ENCODE measurements around the gene EME2. TPM values are rescaled to one million over a fixed set of nuclear protein-coding genes. Genes with fewer than 3 reads are reported as not detected.

EME2 gene
- total and polyA plus RNA-seq, 2 donors (not counting 1 experiment from before 2014, with no cell fraction given): 2.2 to 8.3 TPM

DNA sequence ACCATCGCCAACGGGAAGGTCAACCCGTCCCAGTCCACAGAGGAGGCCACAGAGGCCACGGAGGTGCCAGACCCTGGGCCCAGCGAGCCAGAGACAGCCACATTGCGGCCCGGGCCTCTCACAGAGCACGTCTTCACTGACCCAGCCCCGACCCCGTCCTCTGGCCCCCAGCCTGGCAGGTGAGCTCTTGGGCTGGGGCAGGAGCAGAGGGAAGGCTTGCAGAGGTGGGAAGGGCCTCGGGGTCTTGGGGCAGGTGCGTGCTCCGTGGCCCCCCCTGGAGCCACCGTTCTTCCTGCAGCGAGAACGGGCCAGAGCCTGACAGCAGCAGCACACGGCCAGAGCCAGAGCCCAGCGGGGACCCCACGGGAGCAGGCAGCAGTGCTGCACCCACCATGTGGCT is 6.4 kb upstream of the EME2 start:
- peaks cover 52% of the 10 kb centered on the region for H3K36me3 ChIP-seq (ENCODE audit: control insufficient read depth, insufficient read depth, low read length)
- TF ChIP-seq, protein P1, sequence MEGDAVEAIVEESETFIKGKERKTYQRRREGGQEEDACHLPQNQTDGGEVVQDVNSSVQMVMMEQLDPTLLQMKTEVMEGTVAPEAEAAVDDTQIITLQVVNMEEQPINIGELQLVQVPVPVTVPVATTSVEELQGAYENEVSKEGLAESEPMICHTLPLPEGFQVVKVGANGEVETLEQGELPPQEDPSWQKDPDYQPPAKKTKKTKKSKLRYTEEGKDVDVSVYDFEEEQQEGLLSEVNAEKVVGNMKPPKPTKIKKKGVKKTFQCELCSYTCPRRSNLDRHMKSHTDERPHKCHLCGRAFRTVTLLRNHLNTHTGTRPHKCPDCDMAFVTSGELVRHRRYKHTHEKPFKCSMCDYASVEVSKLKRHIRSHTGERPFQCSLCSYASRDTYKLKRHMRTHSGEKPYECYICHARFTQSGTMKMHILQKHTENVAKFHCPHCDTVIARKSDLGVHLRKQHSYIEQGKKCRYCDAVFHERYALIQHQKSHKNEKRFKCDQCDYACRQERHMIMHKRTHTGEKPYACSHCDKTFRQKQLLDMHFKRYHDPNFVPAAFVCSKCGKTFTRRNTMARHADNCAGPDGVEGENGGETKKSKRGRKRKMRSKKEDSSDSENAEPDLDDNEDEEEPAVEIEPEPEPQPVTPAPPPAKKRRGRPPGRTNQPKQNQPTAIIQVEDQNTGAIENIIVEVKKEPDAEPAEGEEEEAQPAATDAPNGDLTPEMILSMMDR (conservative IDR thresholded peaks at IDR 0.05 in 1 of 2, IDR thresholded peaks at IDR 0.05 in 1 of 2; ENCODE audit: low read depth in 1 of 2, low read length in 2 of 2): no peak
- no peak for TF ChIP-seq EZH2 (IDR thresholded peaks at IDR 0.05; ENCODE audit: low read length, missing control alignments)
- DNase-seq (ENCODE audit: low read depth in 2 of 2): no peak

DNA sequence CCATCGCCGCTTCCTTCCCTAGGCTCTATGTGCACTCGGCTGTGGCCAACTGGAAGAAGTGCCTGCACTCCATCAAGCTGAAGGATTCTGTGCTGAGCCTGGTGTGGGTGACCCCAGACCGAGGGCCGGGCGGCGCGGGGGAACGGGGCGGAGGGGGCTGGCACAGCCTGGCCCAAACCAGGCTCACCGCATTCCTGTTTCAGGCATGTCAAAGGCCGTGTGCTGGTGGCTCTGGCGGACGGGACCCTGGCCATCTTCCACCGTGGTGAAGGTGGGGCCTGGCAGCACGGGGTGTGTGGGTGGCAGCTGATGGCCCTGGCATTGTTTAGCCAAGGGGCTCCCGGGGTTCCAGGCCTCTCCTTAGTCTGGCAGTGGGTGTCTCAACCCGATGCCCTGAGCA is 5.9 kb upstream of the EME2 start:
- H3K36me3 ChIP-seq (ENCODE audit: control insufficient read depth, insufficient read depth, low read length): peaks cover 52% of the 10 kb centered on the region
- H3K4me2 ChIP-seq (ENCODE audit: extremely low read depth, insufficient read depth, low read length): no peak overlapping the region
- TF ChIP-seq, protein P1 (conservative IDR thresholded peaks at IDR 0.05 in 1 of 2, IDR thresholded peaks at IDR 0.05 in 1 of 2; ENCODE audit: low read depth in 1 of 2, low read length in 2 of 2): no peak
- no peak for TF ChIP-seq EZH2 (IDR thresholded peaks at IDR 0.05; ENCODE audit: low read length, missing control alignments)
- no peak for DNase-seq (ENCODE audit: low read depth in 2 of 2)
- no peaks in the 10 kb centered on the region for H3K9me3 ChIP-seq (ENCODE audit: control insufficient read depth, insufficient read depth, low read depth, low read length)
- no peak overlapping the region for H3K9ac ChIP-seq (ENCODE audit: insufficient read depth, low read length)
- H2AFZ ChIP-seq (ENCODE audit: low read length): no peak overlapping the region
- H3K79me2 ChIP-seq (ENCODE audit: control insufficient read depth, insufficient read depth, low read length): no peaks in the 10 kb centered on the region
- H3K27ac ChIP-seq (ENCODE audit: insufficient read depth, low read length): no peak overlapping the region
- no peak overlapping the region for H3K4me3 ChIP-seq (replicated peaks in 1 of 4; ENCODE audit: control extremely low read depth in 1 of 4, insufficient read depth in 1 of 4, low read depth in 3 of 4, low read length in 4 of 4)
- H3K27me3 ChIP-seq (ENCODE audit: control insufficient read depth, insufficient read depth, low read length): no peaks in the 10 kb centered on the region
- H3K4me1 ChIP-seq (ENCODE audit: control insufficient read depth, extremely low read depth, insufficient read depth, low read length): peaks cover 8% of the 10 kb centered on the region
- H4K20me1 ChIP-seq (ENCODE audit: control insufficient read depth, extremely low read depth, insufficient read depth, low read length): no peaks in the 10 kb centered on the region

More for the DNA sequence above, 6.4 kb upstream of the EME2 start:
- H3K4me1 ChIP-seq (ENCODE audit: control insufficient read depth, extremely low read depth, insufficient read depth, low read length): peaks cover 8% of the 10 kb centered on the region
- H4K20me1 ChIP-seq (ENCODE audit: control insufficient read depth, extremely low read depth, insufficient read depth, low read length): no peaks in the 10 kb centered on the region
- no peak overlapping the region for H3K9ac ChIP-seq (ENCODE audit: insufficient read depth, low read length)
- no peak overlapping the region for H3K4me2 ChIP-seq (ENCODE audit: extremely low read depth, insufficient read depth, low read length)
- H3K27ac ChIP-seq (ENCODE audit: insufficient read depth, low read length): no peak overlapping the region
- no peak overlapping the region for H3K4me3 ChIP-seq (replicated peaks in 1 of 4; ENCODE audit: control extremely low read depth in 1 of 4, insufficient read depth in 1 of 4, low read depth in 3 of 4, low read length in 4 of 4)
- H3K79me2 ChIP-seq (ENCODE audit: control insufficient read depth, insufficient read depth, low read length): no peaks in the 10 kb centered on the region
- H3K27me3 ChIP-seq (ENCODE audit: control insufficient read depth, insufficient read depth, low read length): no peaks in the 10 kb centered on the region
- H2AFZ ChIP-seq (ENCODE audit: low read length): no peak overlapping the region
- no peaks in the 10 kb centered on the region for H3K9me3 ChIP-seq (ENCODE audit: control insufficient read depth, insufficient read depth, low read depth, low read length)

DNA sequence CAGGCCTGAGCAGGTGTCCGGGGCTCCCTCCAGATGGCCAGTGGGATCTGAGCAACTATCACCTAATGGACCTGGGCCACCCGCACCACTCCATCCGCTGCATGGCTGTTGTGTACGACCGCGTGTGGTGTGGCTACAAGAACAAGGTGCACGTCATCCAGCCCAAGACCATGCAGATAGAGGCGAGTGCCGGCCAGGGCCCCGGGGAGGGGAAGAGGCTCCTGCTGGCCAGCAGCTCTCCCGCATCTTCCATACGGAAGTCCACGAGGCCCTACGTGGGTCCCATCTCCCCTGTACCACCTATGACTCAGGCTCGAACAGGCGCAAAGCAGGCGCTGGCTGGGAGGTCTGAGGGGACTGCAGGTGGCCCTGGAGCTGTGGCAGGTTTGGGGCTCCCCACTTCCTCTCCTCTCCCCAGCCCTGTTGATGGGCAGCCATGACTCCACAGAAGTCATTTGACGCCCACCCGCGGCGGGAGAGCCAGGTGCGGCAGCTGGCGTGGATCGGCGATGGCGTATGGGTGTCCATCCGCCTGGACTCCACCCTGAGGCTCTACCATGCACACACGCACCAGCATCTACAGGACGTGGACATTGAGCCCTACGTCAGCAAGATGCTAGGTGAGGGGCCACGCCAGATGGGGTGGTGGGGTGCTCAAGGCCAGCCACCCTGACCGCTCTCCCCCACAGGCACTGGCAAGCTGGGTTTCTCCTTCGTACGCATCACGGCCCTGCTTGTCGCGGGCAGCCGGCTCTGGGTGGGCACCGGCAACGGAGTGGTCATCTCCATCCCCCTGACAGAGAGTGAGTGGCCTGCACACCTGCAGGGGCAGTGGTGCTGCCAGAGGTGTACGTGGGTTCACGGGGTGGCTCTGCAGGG is 5.3 kb upstream of the EME2 start:
- Histone ChIP-seq H3K9ac (ENCODE audit: insufficient read depth, low read length) (no peak overlapping the region), H4K20me1 (ENCODE audit: control insufficient read depth, extremely low read depth, insufficient read depth, low read length) (no peaks in the 10 kb centered on the region), H3K4me3 (replicated peaks in 1 of 4; ENCODE audit: control extremely low read depth in 1 of 4, insufficient read depth in 1 of 4, low read depth in 3 of 4, low read length in 4 of 4) (no peak overlapping the region), H3K27me3 (ENCODE audit: control insufficient read depth, insufficient read depth, low read length) (no peaks in the 10 kb centered on the region), H3K9me3 (ENCODE audit: control insufficient read depth, insufficient read depth, low read depth, low read length) (no peaks in the 10 kb centered on the region), H2AFZ (ENCODE audit: low read length) (no peak overlapping the region), H3K27ac (ENCODE audit: insufficient read depth, low read length) (no peak overlapping the region), H3K4me2 (ENCODE audit: extremely low read depth, insufficient read depth, low read length) (no peak overlapping the region), H3K79me2 (ENCODE audit: control insufficient read depth, insufficient read depth, low read length) (peaks cover 6% of the 10 kb centered on the region), H3K36me3 (ENCODE audit: control insufficient read depth, insufficient read depth, low read length) (peaks cover 47% of the 10 kb centered on the region), H3K4me1 (ENCODE audit: control insufficient read depth, extremely low read depth, insufficient read depth, low read length) (peaks cover 12% of the 10 kb centered on the region)
- no peak for TF ChIP-seq EZH2 (IDR thresholded peaks at IDR 0.05; ENCODE audit: low read length, missing control alignments)
- TF ChIP-seq, protein P1 (conservative IDR thresholded peaks at IDR 0.05 in 1 of 2, IDR thresholded peaks at IDR 0.05 in 1 of 2; ENCODE audit: low read depth in 1 of 2, low read length in 2 of 2): no peak
- DNase-seq (ENCODE audit: low read depth in 2 of 2): no peak
